ENCODE results near the gene KRR1.

- TF ChIP-seq CTCF (IDR thresholded peaks at IDR 0.05): no peak
- TF ChIP-seq POLR2A (IDR thresholded peaks at IDR 0.05): no peak
These were observed 29.6 kb downstream of the KRR1 start for GRCh38 chr12:75481774-75482173.
